ENCODE data around the gene THSD7B.

GRCh38 chr2:137133225-137133624 is 367.9 kb downstream of the THSD7B start:
- no peak for TF ChIP-seq CTCF (IDR thresholded peaks at IDR 0.05)
- no peak for TF ChIP-seq EP300 (IDR thresholded peaks at IDR 0.05)

Measured in upper lobe of left lung (tissue), 4 donors.